Nucleus accumbens (tissue), 56 donors: ENCODE data around the gene HCN2.
"Not testable (repeated sequence)": the region's sequence is repeated elsewhere in the genome, so short reads cannot be mapped to it uniquely, and the experiment has no call there.

Experiments
- DNase-seq, 56 donors: peaks; one replicate each; lab custom pipeline; 2025; lab: John Stamatoyannopoulos, UW

HCN2 gene

DNA sequence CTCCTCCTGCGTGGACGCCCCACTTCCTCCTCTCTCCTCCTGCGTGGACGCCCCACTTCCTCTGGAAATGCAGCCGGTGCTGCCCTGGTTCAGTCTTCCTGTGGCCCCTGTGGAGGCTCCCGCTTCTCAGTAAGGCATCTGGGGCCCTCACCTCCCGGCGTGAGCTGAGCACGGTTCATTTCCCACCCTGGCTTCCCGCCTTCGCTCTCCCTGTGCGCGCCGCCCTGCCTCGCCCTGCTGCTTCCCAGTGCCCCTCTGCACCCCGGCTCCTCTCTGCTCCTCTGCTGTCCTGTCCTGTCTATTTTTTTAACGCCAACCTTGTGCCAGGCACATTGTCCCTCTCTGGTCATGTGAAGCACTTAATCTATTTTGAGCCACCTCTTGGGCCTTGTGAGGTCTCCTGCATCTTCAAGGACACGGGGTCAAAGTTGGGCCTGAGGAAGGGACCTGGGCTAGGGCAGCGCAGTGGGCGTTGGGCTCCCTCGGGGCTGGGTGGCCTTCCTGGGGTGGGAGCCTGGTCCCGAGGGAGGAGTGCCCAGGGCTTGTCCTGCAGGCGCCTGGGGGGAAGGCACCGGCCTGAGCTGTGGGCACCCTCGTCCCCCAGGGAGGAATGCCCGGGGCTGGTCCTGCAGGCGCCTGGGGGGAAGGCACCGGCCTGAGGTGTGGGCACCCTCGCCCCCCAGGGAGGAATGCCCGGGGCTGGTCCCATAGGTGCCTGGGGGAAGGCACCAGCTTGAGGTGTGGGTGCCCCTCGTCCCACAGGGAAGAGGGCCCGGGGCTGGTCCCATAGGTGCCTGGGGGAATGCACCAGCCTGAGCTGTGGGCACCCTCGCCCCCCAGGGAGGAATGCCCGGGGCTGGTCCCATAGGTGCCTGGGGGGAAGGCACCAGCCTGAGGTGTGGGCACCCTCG is 13.0 kb downstream of the HCN2 start:
- no peak for DNase-seq

GRCh38 chr19:603302-603639 is 13.6 kb downstream of the HCN2 start:
- not testable (repeated sequence) for DNase-seq

DNA sequence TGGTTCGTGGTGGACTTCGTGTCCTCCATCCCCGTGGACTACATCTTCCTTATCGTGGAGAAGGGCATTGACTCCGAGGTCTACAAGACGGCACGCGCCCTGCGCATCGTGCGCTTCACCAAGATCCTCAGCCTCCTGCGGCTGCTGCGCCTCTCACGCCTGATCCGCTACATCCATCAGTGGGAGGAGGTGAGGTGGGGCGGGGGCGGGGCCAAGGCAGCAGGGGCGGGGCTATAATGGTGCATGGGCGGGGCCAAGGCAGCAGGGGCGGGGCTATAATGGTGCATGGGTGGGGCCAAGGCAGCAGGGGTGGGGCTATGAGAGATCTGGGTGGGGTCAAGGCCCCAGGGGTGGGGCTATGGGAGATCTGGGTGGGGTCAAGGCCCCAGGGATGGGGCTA is 14.1 kb downstream of the HCN2 start:
- not testable (repeated sequence) for DNase-seq

- DNase-seq, result peak in 4 of 56 donors; percentile 21 to 26 (median 24)
These were observed 14.7 kb downstream of the HCN2 start for GRCh38 chr19:604355-604754.

DNA sequence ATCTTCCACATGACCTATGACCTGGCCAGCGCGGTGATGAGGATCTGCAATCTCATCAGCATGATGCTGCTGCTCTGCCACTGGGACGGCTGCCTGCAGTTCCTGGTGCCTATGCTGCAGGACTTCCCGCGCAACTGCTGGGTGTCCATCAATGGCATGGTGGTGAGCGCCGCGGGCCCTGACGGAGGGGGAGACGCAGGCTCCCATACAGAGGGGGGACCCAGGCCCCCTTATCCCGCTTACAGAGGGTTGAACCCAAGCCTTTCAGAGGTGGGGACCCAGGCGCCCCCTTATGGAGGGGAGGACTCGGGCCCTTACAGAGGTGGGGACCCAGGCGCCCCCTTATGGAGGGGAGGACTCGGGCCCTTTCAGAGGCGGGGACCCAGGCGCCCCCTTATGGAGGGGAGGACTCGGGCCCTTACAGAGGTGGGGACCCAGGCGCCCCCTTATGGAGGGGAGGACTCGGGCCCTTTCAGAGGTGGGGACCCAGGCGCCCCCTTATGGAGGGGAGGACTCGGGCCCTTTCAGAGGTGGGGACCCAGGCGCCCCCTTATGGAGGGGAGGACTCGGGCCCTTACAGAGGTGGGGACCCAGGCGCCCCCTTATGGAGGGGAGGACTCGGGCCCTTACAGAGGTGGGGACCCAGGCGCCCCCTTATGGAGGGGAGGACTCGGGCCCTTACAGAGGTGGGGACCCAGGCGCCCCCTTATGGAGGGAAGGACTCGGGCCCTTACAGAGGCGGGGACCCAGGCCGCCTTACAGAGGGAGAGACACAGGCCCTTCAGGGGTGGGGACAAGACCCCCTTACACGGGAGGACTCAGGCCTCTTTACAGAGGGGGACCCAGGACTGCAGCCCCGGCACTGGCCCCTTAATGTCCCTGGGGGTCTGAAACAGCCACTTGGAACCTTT is 15.6 kb downstream of the HCN2 start:
- DNase-seq, result not testable (repeated sequence)

DNA sequence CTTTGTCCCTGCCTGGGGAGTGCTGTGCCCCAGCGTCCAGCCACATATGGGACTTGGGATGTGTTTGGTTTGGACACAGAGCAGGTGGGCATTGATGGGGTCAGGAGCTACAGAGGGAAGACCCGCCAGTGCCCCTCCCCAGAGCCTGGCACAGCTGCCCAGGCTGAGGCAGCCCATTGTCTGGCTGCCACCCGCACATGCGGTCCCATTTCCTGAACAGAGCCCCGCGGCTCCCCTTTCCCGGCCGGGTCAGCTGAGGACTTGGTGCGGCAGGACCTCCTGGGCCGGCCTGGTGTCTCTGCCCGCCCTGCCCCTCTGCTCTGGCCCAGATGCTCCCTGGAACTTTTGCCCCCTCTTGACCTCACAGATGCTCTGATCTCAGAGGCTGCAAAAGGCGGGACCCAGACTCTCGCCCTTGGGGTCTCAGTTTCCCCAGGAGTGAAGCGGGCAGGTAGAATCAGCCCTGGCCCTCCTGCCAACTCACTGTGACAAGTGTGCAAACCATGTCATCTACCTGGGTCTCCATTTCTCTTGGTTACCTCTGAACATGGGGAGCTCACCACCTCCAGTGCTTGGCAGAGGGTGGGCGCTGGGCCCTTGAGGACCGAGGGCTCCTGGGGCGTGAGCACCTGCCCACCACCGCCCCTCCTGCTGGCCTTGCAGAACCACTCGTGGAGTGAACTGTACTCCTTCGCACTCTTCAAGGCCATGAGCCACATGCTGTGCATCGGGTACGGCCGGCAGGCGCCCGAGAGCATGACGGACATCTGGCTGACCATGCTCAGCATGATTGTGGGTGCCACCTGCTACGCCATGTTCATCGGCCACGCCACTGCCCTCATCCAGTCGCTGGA is 17.8 kb downstream of the HCN2 start:
- DNase-seq, result peak in 25 of 56 donors; percentile 3 to 73 (median 34)

- no peak for DNase-seq
These were observed 18.7 kb downstream of the HCN2 start for GRCh38 chr19:608155-609003.

DNA sequence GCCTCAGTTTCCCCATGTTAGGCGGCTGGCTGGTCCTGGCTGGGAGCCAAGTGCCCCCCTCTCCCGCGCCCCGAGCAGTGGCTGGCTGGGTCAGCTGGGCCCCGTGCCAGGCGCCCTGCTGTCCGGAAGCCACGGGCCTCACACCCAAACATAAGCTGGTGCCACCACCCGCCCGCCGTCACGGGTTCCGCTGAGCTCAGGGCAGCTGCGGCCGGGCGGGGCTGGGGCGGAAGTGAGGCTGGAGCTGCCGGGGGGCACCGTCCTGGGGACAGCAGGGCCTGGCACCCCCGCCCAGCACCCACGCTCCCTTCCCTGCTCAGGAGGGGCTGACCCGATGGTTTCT is 19.3 kb downstream of the HCN2 start:
- DNase-seq, result peak in 54 of 56 donors; percentile 5 to 93 (median 77)

GRCh38 chr19:610071-610800 is 20.6 kb downstream of the HCN2 start:
- peak in 1 of 56 donors; percentile 35 for DNase-seq

- peak in 2 of 56 donors; percentile 8 to 20 for DNase-seq
These were observed 21.3 kb downstream of the HCN2 start for GRCh38 chr19:610801-611480.

GRCh38 chr19:611481-611868 is 21.8 kb downstream of the HCN2 start:
- peak in 2 of 56 donors; percentile 6 to 12 for DNase-seq

DNA sequence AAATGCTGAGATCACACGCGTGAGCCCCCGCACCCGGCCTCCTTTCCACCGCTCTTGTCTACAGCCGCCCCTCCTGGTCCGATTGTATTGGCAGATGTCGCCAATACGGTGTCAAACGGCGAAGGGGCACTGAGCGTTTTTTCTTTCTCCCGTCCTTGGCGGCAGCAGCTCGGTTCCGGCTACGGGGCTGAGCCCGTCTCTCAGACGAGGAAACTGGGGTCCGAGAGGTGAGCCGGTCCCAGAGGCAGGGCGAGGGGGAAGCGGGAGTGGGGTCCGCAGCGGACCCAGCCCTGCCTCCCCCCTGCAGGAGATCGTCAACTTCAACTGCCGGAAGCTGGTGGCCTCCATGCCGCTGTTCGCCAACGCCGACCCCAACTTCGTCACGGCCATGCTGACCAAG is 23.3 kb downstream of the HCN2 start:
- DNase-seq, result no peak

DNA sequence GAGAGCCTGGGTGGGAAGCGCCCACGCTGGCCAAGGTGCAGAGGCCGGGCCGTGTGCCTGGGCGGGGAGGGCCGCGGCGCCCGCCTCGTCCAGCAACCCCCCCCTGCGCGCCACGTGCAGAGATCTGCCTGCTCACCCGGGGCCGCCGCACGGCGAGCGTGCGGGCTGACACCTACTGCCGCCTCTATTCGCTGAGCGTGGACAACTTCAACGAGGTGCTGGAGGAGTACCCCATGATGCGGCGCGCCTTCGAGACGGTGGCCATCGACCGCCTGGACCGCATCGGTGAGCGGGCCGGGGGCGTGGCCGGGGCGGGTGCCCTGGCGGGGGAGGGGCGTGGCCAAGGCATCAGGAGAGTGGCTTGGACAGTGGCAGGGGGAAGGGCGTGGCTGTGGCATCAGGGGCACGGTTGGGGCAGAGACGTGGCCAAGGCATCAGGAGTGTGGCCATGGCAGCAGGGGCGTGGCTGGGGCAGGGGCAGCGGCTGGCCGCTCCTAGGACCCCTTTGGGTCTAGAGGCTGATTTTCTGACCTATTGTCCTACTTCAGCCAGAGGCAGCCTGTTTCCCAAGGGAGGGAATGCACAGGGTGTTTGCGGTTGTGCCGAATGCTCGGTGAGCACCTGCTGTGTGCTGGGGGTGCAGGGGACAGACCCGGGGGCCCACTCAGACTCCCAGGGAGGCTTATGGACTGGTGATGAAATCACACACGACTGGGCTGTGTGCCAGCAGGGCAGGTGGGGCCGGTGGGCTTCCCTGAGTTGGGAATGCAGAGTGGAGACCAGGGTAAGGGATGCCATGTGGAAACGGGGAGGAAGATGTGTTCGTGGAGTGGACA is 24.3 kb downstream of the HCN2 start:
- DNase-seq, result no peak

- DNase-seq, result peak in 14 of 56 donors; percentile 5 to 62 (median 22)
These were observed 25.9 kb downstream of the HCN2 start for GRCh38 chr19:615619-616018.

DNA sequence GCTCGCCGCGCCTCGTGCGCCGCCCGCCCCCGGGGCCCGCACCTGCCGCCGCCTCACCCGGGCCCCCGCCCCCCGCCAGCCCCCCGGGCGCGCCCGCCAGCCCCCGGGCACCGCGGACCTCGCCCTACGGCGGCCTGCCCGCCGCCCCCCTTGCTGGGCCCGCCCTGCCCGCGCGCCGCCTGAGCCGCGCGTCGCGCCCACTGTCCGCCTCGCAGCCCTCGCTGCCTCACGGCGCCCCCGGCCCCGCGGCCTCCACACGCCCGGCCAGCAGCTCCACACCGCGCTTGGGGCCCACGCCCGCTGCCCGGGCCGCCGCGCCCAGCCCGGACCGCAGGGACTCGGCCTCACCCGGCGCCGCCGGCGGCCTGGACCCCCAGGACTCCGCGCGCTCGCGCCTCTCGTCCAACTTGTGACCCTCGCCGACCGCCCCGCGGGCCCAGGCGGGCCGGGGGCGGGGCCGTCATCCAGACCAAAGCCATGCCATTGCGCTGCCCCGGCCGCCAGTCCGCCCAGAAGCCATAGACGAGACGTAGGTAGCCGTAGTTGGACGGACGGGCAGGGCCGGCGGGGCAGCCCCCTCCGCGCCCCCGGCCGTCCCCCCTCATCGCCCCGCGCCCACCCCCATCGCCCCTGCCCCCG is 26.5 kb downstream of the HCN2 start:
- DNase-seq, result no peak

DNA sequence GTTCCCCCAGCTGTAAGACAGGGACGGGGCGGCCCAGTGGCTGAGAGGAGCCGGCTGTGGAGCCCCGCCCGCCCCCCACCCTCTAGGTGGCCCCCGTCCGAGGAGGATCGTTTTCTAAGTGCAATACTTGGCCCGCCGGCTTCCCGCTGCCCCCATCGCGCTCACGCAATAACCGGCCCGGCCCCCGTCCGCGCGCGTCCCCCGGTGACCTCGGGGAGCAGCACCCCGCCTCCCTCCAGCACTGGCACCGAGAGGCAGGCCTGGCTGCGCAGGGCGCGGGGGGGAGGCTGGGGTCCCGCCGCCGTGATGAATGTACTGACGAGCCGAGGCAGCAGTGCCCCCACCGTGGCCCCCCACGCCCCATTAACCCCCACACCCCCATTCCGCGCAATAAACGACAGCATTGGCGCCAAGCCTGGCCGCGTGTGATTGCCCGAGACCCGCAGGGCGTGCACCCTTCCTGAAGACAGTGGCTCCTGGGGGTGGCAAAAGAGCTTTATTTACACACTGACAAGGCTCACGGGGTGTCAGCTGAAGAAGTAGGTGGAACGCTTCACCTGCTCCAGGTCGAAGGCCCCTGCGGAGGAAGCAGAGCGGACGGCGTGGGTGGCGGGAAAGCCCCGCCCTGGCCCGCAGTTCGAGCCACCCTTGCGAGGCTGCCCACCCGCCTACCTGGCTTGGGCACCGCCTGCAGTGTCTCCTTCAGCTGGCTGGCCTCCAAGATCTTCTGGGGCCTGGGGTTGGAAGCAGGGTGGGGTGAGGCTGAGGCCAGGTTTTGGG is 27.3 kb downstream of the HCN2 start:
- peak in 1 of 56 donors; percentile 38 for DNase-seq
